KMS-11 (cell line): ENCODE measurements around the gene ATP6AP1.

Experiments used
- H2AFZ ChIP-seq: fragments of 200-600 bp; sonication (generic); 2 replicates; pipeline ENCODE4 v1.6.1; 2016; ENCODE audit warnings: antibody characterized with exemption, mixed run types, low read depth
- H3K27ac ChIP-seq: fragments of 200-600 bp; sonication (generic); 2 replicates; pipeline ENCODE4 v1.6.1; 2016; ENCODE audit warnings: mild to moderate bottlenecking, mixed run types
- H3K27me3 ChIP-seq: fragments of 200-600 bp; sonication (generic); 2 replicates; pipeline ENCODE4 v1.6.1; 2017; ENCODE audit warnings: mild to moderate bottlenecking, low read depth, mixed run types, moderate library complexity; ENCODE audit not compliant: insufficient read depth
- H3K36me3 ChIP-seq: fragments of 200-600 bp; sonication (generic); 2 replicates; pipeline ENCODE4 v1.6.1; 2017; ENCODE audit warnings: mild to moderate bottlenecking, mixed run types; ENCODE audit not compliant: insufficient read depth
- H3K4me1 ChIP-seq: fragments of 200-600 bp; sonication (generic); 2 replicates; pipeline ENCODE4 v1.6.1; 2016; ENCODE audit warnings: mild to moderate bottlenecking, low read depth, mixed run types; ENCODE audit not compliant: poor library complexity, severe bottlenecking
- H3K4me2 ChIP-seq: fragments of 200-600 bp; sonication (generic); 2 replicates; pipeline ENCODE4 v1.7.0; 2016; ENCODE audit warnings: mild to moderate bottlenecking, mixed run types
- H3K4me3 ChIP-seq: fragments of 200-600 bp; sonication (generic); IDR thresholded peaks from 2 replicates; pipeline ENCODE4 v1.6.1; 2017; ENCODE audit warnings: low read depth, low read length, mixed read lengths; ENCODE audit not compliant: insufficient read depth
- H3K79me2 ChIP-seq: fragments of 200-600 bp; sonication (generic); 2 replicates; pipeline ENCODE4 v1.6.1; 2016; ENCODE audit warnings: low read depth, mixed run types; ENCODE audit not compliant: insufficient read depth
- H3K9ac ChIP-seq: fragments of 200-600 bp; sonication (generic); 2 replicates; pipeline ENCODE4 v1.6.1; 2016; ENCODE audit warnings: mild to moderate bottlenecking, mixed run types
- H4K20me1 ChIP-seq: fragments of 200-600 bp; sonication (generic); 2 replicates; pipeline ENCODE4 v1.6.1; 2016; ENCODE audit warnings: mild to moderate bottlenecking, mixed run types; ENCODE audit not compliant: insufficient read depth
- TF ChIP-seq, protein P1 (sequence below): fragments of 200-600 bp; sonication (generic); conservative IDR thresholded peaks from 2 replicates; pipeline ENCODE4 v1.6.1; 2017; ENCODE audit warnings: low read depth, mild to moderate bottlenecking, antibody characterized with exemption, low read length, moderate library complexity, mixed read lengths

The ATP6AP1 gene

GRCh38 chrX:154380153-154380552 is 48.3 kb upstream of the ATP6AP1 start:
- H2AFZ ChIP-seq: no peak overlapping the region
- peaks cover 13% of the 10 kb centered on the region for H3K4me1 ChIP-seq

GRCh38 chrX:154380787-154381186 is 47.7 kb upstream of the ATP6AP1 start:
- Histone ChIP-seq H3K27ac (no peak overlapping the region), H2AFZ (no peak overlapping the region), H3K4me3 (no peak overlapping the region)

More at GRCh38 chrX:154380153-154380552, 48.3 kb upstream of the ATP6AP1 start:
- Histone ChIP-seq H3K4me3 (no peak overlapping the region), H3K79me2 (peaks cover 7% of the 10 kb centered on the region; the same call in 1 of the 2 replicates), H3K27me3 (no peaks in the 10 kb centered on the region), H3K27ac (0 out of 2 replicates have a peak overlapping the region, but pooled peaks have one; percentile 82), H3K9ac (peak overlapping the region; percentile 94; the same call in 1 of the 2 replicates), H3K4me2 (peak overlapping the region; percentile 31), H4K20me1 (no peaks in the 10 kb centered on the region), H3K36me3 (no peaks in the 10 kb centered on the region)
- TF ChIP-seq, protein P1, sequence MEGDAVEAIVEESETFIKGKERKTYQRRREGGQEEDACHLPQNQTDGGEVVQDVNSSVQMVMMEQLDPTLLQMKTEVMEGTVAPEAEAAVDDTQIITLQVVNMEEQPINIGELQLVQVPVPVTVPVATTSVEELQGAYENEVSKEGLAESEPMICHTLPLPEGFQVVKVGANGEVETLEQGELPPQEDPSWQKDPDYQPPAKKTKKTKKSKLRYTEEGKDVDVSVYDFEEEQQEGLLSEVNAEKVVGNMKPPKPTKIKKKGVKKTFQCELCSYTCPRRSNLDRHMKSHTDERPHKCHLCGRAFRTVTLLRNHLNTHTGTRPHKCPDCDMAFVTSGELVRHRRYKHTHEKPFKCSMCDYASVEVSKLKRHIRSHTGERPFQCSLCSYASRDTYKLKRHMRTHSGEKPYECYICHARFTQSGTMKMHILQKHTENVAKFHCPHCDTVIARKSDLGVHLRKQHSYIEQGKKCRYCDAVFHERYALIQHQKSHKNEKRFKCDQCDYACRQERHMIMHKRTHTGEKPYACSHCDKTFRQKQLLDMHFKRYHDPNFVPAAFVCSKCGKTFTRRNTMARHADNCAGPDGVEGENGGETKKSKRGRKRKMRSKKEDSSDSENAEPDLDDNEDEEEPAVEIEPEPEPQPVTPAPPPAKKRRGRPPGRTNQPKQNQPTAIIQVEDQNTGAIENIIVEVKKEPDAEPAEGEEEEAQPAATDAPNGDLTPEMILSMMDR: no peak

GRCh38 chrX:154381271-154381670 is 47.2 kb upstream of the ATP6AP1 start:
- peaks cover 13% of the 10 kb centered on the region for H3K4me1 ChIP-seq
- no peaks in the 10 kb centered on the region for H4K20me1 ChIP-seq
- H3K79me2 ChIP-seq: peaks cover 7% of the 10 kb centered on the region; the same call in 1 of the 2 replicates
- H2AFZ ChIP-seq: no peak overlapping the region
- H3K36me3 ChIP-seq: no peaks in the 10 kb centered on the region
- H3K9ac ChIP-seq: no peak overlapping the region
- H3K4me2 ChIP-seq: no peak overlapping the region
- TF ChIP-seq, protein P1: no peak
- H3K27ac ChIP-seq: no peak overlapping the region
- no peak overlapping the region for H3K4me3 ChIP-seq
- H3K27me3 ChIP-seq: no peaks in the 10 kb centered on the region

More at GRCh38 chrX:154380787-154381186, 47.7 kb upstream of the ATP6AP1 start:
- Histone ChIP-seq H3K36me3 (no peaks in the 10 kb centered on the region), H3K27me3 (no peaks in the 10 kb centered on the region), H3K9ac (no peak overlapping the region), H3K4me2 (peak overlapping the region; percentile 31; the same call in 1 of the 2 replicates), H4K20me1 (no peaks in the 10 kb centered on the region), H3K4me1 (peaks cover 13% of the 10 kb centered on the region), H3K79me2 (peaks cover 7% of the 10 kb centered on the region; the same call in 1 of the 2 replicates)
- TF ChIP-seq, protein P1: no peak

DNA sequence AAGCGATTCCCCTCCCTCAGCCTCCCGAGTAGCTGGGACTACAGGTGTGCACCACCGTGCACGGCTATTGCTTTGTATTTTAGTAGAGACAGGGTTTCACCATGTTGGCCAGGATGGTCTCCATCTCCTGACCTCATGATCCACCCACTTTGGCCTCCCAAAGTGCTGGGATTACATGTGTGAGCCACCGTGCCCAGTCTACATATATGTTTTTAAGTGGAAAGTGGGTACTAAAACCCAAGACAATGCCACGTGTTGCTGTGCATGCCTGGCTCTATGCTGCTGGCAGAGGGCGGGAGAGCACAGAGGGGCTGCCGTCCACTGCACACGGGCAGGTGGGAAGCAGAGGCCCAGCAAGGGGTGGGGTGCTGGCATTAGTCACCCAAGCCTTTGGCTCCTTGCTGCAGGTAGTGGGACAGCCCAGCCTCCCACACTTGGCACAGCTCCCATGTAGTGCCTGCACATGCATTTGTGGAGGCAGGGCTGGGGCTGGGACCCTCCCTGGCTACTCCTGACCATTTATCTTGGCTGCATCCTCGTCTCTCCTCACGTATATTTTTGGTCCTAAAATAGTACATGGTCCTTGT is 45.9 kb upstream of the ATP6AP1 start:
- Histone ChIP-seq H3K4me1 (peaks cover 9% of the 10 kb centered on the region), H3K27ac (no peak overlapping the region), H2AFZ (no peak overlapping the region), H3K27me3 (no peaks in the 10 kb centered on the region), H4K20me1 (no peaks in the 10 kb centered on the region), H3K79me2 (peaks cover 7% of the 10 kb centered on the region; the same call in 1 of the 2 replicates), H3K4me3 (no peak overlapping the region), H3K4me2 (no peak overlapping the region), H3K9ac (no peak overlapping the region), H3K36me3 (no peaks in the 10 kb centered on the region)
- TF ChIP-seq, protein P1: no peak
